CD4-positive, alpha-beta T cell treated with Interleukin-4 for 1 hour (primary cell): ENCODE data around the gene CT45A8.
"Not testable (repeated sequence)": the region's sequence is repeated elsewhere in the genome, so short reads cannot be mapped to it uniquely, and the experiment has no call there.

Experiments used
- DNase-seq, 2 donors: peaks; one replicate each; pipeline ENCODE4 v3.0.0-alpha.2; 2020 to 2022

CT45A8 gene, protein sequence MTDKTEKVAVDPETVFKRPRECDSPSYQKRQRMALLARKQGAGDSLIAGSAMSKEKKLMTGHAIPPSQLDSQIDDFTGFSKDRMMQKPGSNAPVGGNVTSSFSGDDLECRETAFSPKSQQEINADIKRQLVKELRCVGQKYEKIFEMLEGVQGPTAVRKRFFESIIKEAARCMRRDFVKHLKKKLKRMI

GRCh38 chrX:135854438-135854837, at the start of gene CT45A8:
TSS of gene CT45A8 (minus strand) at chrX:135854538. CDS start at chrX:135850783, 3,755 bp downstream.
- DNase-seq: not testable (repeated sequence)

GRCh38 chrX:135893294-135893817, 39.0 kb upstream of the CT45A8 start, which contains the start of the genes CT45A10 and SAGE1:
TSS of gene CT45A10 (minus strand) at chrX:135893444. CDS start at chrX:135885344, 8,100 bp downstream.
TSS of gene SAGE1 (plus strand) at chrX:135893716. CDS start at chrX:135896243, 2,527 bp downstream.
- DNase-seq: no peak

- no peak for DNase-seq
These were observed 38.4 kb upstream of the CT45A8 start for GRCh38 chrX:135892781-135893180.

DNA sequence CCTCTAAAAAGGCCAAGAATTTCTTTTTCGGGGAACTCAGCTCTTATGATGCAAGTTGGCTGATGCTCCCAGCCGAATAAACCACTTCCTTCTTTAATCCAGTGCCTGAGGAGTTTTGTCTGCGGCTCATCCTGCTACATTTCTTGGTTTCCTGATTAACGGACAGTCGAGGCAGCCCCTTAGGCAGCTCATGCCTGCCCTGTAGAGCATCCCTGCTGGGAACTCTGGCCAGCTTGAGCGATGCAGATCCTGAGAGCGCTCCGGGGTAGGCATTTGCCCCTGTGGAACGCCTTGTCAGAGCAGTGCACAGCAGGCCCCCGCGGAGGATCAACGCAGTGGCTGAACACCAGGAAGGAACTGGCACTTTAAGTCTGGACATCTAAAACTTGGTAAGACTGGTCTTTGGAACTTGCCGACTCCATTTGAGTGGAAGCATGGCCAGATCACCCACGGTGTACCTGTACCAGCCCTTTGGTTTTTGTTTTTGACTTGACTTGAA, 35.8 kb upstream of the CT45A8 start:
- DNase-seq: no peak

DNA sequence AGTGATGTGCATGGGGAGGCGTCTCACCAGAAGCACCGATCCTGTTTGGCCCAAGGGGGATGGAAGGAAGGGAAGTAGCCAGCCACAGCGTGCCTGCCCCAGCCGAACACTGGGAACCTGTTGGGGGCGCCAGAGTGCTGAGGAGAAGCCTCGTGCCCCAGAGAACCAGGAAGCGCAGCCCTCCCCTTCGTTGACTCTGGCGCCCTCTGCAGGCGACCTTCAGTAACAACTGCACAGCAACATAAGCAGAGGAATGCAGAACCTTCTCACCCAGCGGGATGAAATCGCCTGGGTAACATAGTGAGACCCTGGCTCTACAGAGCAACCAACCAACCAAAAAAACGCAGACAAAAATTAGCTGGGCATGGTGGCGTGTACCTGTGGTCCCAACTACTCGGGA, 34.6 kb upstream of the CT45A8 start:
- not testable (repeated sequence) for DNase-seq

DNA sequence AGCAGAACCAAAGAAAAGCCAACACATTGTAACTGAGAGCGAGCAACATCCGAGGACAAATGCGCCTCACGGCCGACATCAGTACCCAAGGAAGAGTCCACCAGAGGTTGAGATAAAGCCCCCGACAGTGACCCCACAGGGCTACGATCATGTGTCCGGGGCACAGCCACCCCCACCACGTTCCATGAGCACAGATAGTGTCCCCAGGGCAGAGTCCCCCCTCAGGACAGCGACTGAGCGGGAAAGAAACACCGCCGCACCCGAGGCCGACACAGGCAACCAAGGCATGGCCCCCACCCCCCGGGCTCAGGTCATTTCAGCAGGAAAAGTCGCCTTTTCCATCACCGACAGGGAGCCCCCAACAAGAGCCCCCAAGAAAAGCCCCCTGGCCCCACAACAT, 33.9 kb upstream of the CT45A8 start:
- not testable (repeated sequence) for DNase-seq

GRCh38 chrX:135882741-135883140, 28.4 kb upstream of the CT45A8 start:
- not testable (repeated sequence) for DNase-seq

DNA sequence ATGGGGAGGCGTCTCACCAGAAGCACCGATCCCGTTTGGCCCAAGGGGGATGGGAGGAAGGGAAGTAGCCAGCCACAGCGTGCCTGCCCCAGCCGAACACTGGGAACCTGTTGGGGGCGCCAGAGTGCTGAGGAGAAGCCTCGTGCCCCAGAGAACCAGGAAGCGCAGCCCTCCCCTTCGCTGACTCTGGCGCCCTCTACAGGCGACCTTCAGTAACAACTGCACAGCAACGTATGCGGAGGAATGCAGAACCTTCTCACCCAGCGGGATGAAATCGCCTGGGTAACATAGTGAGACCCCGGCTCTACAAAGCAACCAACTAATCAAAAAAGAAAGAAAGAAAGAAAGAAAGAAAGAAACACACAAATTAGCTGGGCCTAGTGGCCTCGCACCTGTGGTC, 17.4 kb upstream of the CT45A8 start, which contains the start of gene CT45A9:
TSS of gene CT45A9 (minus strand) at position 101 of the 400 bp plus-strand sequence. CDS start 3,751 bp downstream, outside the sequence.
- DNase-seq: not testable (repeated sequence)

GRCh38 chrX:135837180-135837579, 17.2 kb downstream of the CT45A8 start, which contains the start of gene CT45A7:
TSS of gene CT45A7 (minus strand) at chrX:135837280. CDS start at chrX:135833533, 3,747 bp downstream.
- not testable (repeated sequence) for DNase-seq

DNA sequence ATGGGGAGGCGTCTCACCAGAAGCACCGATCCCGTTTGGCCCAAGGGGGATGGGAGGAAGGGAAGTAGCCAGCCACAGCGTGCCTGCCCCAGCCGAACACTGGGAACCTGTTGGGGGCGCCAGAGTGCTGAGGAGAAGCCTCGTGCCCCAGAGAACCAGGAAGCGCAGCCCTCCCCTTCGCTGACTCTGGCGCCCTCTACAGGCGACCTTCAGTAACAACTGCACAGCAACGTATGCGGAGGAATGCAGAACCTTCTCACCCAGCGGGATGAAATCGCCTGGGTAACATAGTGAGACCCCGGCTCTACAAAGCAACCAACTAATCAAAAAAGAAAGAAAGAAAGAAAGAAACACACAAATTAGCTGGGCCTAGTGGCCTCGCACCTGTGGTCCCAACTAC, 34.4 kb downstream of the CT45A8 start, which contains the start of gene CT45A2:
TSS of gene CT45A2 (minus strand) at position 101 of the 400 bp plus-strand sequence. CDS start 3,747 bp downstream, outside the sequence.
- not testable (repeated sequence) for DNase-seq

GRCh38 chrX:135802687-135803086, 51.7 kb downstream of the CT45A8 start, which contains the start of gene CT45A6:
TSS of gene CT45A6 (minus strand) at chrX:135802787. CDS start at chrX:135798993, 3,794 bp downstream.
- not testable (repeated sequence) for DNase-seq
